Activated gamma-delta T cell treated with anti-CD3 and anti-CD28 coated beads, Interleukin-2, amount 50 U/mL, for 16 hours (primary cell): ENCODE results near the gene HLA-A.

Source experiments
- DNase-seq: peaks from one replicate; pipeline ENCODE4 v3.0.0-alpha.2; 2020; ENCODE audit warnings: low read depth

Gene HLA-A

DNA sequence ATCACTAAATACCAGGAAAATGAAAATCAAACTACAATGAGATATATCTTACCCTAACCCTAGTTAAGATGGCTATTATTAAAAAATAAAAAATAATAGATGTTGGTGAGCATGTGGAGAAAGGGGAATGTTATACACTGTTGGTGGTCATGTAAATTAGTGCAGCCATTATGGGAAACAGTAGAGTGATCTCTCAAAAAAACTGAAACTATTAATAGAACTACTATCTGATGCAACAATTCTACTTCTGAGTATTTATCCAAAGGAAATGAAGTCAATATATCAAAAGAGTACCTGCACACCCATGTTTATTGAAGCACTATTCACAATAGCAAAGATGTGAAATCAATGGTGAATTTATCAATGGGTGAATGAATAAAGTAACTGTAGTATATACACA lies 48.6 kb downstream of the HLA-A start:
- no peak for DNase-seq

DNA sequence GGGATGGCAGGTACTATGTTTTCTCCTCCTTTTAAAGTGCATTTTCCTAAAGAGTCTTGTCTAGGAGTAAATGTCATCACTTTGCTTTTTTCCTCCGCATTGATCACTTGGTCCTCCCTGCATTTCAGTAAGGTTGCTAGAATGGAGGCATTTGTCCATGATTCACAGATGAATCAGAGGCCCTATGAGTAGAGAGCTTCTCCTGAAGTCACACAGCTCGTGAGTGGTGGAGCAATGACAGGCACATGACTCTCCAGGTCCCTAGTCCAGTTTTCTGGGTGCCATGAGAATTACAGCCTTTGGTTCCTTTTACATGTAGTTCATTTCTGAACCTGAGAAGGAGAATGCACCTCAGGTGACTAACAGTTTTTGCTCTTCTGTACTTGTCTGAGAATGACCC lies 50.5 kb downstream of the HLA-A start:
- DNase-seq = no peak

DNA sequence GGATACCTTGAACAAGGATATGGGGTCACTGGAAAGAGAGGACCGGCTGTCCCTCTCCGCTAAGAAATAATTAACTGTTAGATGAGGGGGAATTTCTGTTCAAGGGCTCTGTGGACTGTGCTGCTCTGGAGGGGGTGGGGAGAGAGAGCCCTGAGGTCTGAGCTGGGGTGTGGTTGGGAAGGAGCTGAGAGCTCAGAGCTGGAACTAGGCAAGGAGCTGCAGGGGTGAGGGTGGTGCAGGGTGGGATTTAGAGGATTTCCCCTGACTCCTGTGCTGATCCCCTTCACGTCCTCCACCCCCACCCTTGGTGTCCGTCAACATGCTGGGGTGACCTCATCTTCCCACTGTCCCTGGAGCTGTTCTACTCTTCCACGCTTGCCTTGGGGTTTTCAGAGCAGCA lies 52.5 kb downstream of the HLA-A start:
- no peak for DNase-seq

DNA sequence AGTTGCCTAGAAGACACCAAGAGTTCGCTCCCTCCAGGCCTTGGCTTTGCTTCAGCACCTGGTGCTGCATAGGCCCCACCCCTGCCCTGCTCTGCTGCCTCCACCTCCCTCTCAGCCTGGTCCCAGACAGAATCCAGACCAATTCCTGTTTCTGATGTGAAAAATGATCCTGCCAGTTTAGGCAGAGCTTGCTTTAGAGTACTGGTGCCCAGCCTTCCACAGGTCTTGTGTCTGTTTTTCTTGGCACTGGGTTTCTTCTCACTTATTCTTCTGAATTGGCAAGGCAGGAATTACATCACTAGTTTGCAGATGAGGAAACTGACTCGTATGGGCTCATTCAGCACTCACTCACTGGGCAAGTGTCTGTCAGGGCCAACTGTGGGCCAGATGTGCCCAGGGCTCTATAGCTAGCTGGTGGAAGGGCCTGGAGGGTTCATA lies 53.0 kb downstream of the HLA-A start:
- no peak for DNase-seq
